Activated naive CD8-positive, alpha-beta T cell (primary cell): ENCODE measurements around the gene NUMBL.
"Not testable (repeated sequence)": the region's sequence is repeated elsewhere in the genome, so short reads cannot be mapped to it uniquely, and the experiment has no call there.

Experiments
- H3K27ac Mint-ChIP-seq: one replicate; pipeline ENCODE4 v1.8.0; 2021; ENCODE audit warnings: mixed read lengths
- H3K27me3 Mint-ChIP-seq: one replicate; pipeline ENCODE4 v1.8.0; 2021; ENCODE audit warnings: mixed read lengths
- H3K36me3 Mint-ChIP-seq: one replicate; pipeline ENCODE4 v1.8.0; 2021; ENCODE audit warnings: mixed read lengths
- H3K4me1 Mint-ChIP-seq: one replicate; pipeline ENCODE4 v1.8.0; 2021; ENCODE audit warnings: low read depth, mixed read lengths
- H3K4me3 Mint-ChIP-seq: one replicate; pipeline ENCODE4 v1.8.0; 2021; ENCODE audit warnings: mild to moderate bottlenecking, mixed read lengths
- H3K9me3 Mint-ChIP-seq: one replicate; pipeline ENCODE4 v1.8.0; 2021; ENCODE audit warnings: low read depth, mixed read lengths

Gene NUMBL

DNA sequence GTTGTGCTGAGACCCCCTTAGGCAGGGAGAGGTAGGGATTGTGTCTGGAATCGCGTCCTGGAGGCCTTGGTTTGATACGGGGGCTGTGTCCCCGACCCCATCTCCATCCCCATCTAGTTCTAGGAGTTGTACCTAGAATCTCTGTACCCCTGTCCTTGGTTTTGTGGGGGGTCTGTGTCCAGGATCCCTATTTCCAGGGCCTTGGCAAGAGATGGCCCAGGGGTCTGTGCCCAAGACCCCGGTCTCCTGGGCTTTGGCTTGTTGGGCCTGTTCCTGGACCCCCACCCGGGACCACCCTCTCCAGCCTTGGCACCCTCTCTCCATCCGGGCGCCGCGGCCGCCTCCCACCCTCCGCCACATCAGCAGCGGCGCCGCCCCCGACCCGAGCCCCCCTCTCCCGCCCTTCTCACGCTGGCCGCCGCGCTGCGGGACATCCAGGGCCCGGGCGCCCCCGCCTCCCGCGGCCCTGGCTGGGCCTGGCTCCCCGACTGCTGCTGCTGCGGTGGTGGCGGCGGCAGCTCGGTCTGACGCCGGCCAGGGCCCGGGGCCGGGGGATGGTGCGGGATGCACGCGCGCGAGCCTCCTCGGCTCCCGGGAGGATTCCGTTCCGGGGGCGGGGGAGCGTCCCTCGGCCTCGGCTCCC, at the start of gene NUMBL:
NUMBL (minus strand) TSS at position 602 of the 643 bp plus-strand sequence; CDS start at position 434, 168 bp downstream.
- no peaks in the 10 kb centered on the region for H3K27me3 Mint-ChIP-seq
- H3K9me3 Mint-ChIP-seq, result no peaks in the 10 kb centered on the region
- H3K4me1 Mint-ChIP-seq, result peaks cover 6% of the 10 kb centered on the region
- H3K4me3 Mint-ChIP-seq, result peak within 1 kb of the TSS; percentile 94
- H3K36me3 Mint-ChIP-seq, result peaks cover 7% of the 10 kb centered on the region
- H3K27ac Mint-ChIP-seq, result peak within 1 kb of the TSS; percentile 96

DNA sequence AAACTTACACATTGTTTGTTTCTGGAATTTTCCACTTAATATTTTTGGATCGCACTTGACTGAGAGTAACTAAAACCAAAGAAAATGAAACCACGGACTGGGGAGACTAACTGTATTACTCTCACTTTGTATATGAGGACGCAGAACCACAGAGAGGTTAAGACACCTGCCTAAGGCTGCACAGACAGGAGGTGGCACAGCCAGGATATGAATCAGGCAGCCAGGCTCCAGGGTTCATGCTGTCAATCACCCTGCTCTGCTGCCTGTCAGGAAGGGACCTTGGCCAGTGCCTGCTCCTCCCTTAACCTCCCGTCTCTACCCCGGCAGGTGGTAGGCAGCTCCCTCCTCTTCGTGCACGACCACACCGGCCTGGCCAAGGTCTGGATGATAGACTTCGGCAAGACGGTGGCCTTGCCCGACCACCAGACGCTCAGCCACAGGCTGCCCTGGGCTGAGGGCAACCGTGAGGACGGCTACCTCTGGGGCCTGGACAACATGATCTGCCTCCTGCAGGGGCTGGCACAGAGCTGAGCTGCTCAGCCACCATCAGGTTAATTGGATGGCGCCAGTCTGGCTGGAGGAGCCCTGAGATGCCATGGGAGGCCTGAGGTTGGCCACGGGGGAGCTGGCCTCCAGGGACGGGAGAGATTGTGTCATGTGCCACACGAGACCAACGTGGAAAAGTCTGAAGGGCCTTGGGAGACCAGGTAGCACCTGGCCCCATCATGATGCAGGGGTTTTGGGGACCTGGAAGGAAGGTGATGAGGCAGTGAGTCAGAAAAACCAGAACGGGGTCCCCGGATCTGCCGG, 48.8 kb upstream of the NUMBL start:
- no peak overlapping the region for H3K27ac Mint-ChIP-seq
- no peaks in the 10 kb centered on the region for H3K9me3 Mint-ChIP-seq
- no peaks in the 10 kb centered on the region for H3K27me3 Mint-ChIP-seq
- H3K4me3 Mint-ChIP-seq, result no peak overlapping the region
- H3K36me3 Mint-ChIP-seq, result peaks cover 4% of the 10 kb centered on the region
- H3K4me1 Mint-ChIP-seq, result no peaks in the 10 kb centered on the region

DNA sequence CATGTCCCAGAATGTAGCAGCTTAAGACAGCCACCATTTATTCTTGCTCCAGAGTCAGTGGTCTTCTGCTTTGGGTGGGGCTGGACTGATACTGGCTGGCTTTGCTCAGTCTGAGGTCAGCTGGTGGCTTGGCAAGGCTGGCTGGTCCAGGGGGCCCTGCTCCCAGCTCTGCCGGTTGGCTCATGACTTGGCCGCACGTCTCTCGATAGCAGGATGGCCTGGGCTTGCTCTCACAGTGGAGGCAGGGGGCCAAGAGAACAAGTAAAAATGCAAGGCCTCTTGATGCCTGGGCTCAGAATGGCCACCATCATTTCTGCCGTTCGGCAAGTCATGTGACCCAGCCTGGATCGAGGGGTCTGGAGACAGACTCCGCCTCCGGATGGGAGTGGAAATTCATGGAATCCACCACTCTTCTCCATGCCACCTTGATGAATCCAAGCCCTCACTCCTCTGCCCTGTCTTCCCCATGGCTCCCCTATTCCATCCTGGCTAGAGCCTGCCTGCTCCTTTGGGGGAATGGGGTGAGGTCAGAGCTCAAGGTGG, 46.7 kb upstream of the NUMBL start:
- H3K4me1 Mint-ChIP-seq, result no peaks in the 10 kb centered on the region
- no peaks in the 10 kb centered on the region for H3K9me3 Mint-ChIP-seq
- H3K36me3 Mint-ChIP-seq, result peaks cover 14% of the 10 kb centered on the region
- no peaks in the 10 kb centered on the region for H3K27me3 Mint-ChIP-seq
- H3K4me3 Mint-ChIP-seq, result no peak overlapping the region
- H3K27ac Mint-ChIP-seq, result no peak overlapping the region

DNA sequence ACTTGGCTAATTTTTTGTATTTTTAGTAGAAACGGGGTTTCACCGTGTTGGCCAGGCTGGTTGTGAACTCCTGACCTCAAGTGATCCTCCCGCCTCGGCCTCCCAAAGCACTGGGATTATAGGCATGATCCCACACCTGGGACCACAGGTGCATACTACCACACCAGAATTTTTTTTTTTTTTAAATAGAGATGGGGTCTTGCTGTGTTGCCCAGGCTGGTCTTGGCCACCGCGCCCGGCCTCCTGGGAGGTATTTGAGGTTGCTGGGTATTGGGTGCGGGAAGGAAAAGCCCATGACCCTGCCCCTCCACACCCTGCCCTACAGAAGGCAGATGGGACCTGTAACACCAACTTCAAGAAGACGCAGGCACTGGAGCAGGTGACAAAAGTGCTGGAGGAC, 46.2 kb upstream of the NUMBL start:
- Mint-ChIP-seq H3K36me3 (peaks cover 14% of the 10 kb centered on the region), H3K4me1 (no peaks in the 10 kb centered on the region), H3K9me3 (no peaks in the 10 kb centered on the region), H3K27me3 (no peaks in the 10 kb centered on the region), H3K27ac (no peak overlapping the region), H3K4me3 (no peak overlapping the region)

DNA sequence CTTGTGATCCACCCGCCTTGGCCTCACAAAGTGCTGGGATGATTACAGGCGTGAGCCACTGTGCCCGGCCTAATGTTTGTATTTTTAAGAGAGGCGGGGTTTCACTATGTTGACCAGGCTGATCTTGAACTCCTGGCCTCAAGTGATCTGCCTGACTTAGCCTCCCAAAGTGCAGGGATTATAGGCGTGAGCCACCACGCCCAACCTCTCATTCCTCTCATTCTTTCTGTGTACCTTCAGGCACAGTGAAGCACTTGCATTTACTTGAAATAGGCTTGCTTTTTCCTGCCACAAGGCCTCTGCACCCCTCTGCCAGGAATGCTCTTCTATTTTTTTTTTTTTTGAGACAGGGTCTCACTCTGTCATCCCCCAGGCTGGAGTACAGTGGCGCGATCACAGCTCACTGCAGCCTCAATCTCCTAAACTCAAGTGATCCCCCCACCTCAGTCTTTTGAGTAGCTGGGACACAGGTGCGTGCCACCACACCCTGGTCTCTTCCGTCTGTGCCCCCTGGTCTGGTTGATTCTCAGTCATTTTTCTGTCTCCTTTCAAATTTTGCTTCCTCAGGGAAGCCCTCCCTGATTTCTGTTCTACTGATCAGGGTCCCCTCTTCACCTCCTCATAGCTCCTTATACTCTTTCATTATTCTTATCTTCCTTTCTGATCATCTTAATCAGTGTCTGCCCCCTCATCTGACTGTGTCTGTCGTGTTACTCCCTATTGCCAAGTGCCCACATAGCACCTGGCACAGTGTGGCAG, 44.7 kb upstream of the NUMBL start:
- no peaks in the 10 kb centered on the region for H3K4me1 Mint-ChIP-seq
- no peak overlapping the region for H3K27ac Mint-ChIP-seq
- H3K27me3 Mint-ChIP-seq, result no peaks in the 10 kb centered on the region
- H3K9me3 Mint-ChIP-seq, result no peaks in the 10 kb centered on the region
- H3K4me3 Mint-ChIP-seq, result no peak overlapping the region
- H3K36me3 Mint-ChIP-seq, result peaks cover 21% of the 10 kb centered on the region

DNA sequence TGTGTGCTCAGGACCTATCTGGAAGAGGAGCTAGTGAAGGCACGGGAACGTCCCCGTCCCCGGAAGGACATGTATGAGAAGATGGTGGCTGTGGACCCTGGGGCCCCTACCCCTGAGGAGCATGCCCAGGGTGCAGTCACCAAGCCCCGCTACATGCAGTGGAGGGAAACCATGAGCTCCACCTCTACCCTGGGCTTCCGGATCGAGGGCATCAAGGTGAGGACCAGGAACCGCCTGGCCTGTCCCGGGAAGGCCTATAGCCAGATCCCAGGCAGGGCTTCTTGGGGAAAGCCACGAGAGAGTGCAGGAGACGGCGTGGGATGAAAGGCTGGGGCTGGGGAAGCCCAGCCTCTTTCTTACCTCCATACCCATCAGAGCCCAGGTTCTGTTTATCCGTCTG, 42.7 kb upstream of the NUMBL start:
- Mint-ChIP-seq H3K27me3 (no peaks in the 10 kb centered on the region), H3K36me3 (peaks cover 21% of the 10 kb centered on the region), H3K27ac (no peak overlapping the region), H3K4me3 (no peak overlapping the region), H3K9me3 (no peaks in the 10 kb centered on the region), H3K4me1 (no peaks in the 10 kb centered on the region)

DNA sequence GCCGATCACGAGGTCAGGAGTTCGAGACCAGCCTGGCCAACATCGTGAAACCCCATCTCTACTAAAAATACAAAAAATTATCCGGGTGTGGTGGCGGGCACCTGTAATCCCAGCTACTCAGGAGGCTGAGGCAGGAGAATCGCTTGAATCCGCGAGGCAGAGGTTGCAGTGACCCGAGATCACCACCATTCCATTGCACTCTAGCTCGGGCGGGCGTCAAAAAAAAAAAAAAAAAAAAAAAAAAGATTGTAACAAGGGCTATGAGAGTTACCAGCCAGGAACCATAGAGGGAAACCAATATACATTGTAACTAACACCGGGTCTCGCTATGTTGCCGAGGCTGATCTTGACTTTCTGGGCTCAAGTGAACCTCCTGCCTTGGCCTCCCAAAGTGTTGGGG, 41.9 kb upstream of the NUMBL start:
- not testable (repeated sequence) for H3K4me1 Mint-ChIP-seq, H3K27ac Mint-ChIP-seq, H3K27me3 Mint-ChIP-seq, H3K4me3 Mint-ChIP-seq, H3K9me3 Mint-ChIP-seq
- H3K36me3 Mint-ChIP-seq, result peaks cover 20% of the 10 kb centered on the region

DNA sequence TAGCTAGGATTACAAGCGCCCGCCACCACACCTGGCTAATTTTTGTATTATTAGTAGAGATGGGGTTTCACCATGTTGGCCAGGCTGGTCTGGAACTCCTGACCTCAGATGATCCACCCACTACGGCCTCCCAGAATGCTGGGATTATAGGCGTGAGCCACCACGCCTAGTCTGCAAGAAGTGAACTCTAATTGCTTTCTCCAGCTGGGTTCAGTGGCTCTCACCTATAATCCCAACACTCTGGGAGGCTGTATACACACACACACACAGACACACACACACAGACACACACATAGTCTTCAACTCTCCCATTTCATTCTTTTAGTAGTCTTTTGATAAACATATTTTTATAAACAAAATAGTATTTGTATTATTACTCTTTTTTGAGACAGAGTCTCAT, 39.6 kb upstream of the NUMBL start:
- not testable (repeated sequence) for H3K9me3 Mint-ChIP-seq, H3K4me1 Mint-ChIP-seq, H3K27me3 Mint-ChIP-seq, H3K27ac Mint-ChIP-seq, H3K4me3 Mint-ChIP-seq
- peaks cover 22% of the 10 kb centered on the region for H3K36me3 Mint-ChIP-seq

DNA sequence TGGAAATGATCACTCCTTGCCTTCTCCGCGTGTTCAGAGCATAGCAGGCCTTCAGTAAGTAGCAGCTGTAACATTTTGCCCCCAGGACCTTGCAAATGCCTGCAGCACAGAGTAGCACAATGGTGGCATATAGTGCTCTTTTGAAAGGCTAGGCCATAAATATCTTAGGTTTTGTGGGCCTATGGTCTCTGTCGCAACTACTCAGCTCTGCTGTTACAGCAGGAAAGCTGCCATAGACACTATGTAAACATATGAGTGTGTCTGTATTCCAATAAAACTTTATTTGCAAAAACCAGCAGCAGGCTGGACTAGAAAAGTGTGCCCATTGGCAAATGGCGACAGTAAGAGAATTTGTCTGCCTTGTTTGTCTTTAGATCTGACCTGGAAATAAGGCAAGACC, 35.8 kb upstream of the NUMBL start:
- H3K4me1 Mint-ChIP-seq, result peaks cover 12% of the 10 kb centered on the region
- no peaks in the 10 kb centered on the region for H3K9me3 Mint-ChIP-seq
- no peak overlapping the region for H3K4me3 Mint-ChIP-seq
- H3K36me3 Mint-ChIP-seq, result peaks cover 9% of the 10 kb centered on the region
- H3K27me3 Mint-ChIP-seq, result no peaks in the 10 kb centered on the region
- H3K27ac Mint-ChIP-seq, result no peak overlapping the region

DNA sequence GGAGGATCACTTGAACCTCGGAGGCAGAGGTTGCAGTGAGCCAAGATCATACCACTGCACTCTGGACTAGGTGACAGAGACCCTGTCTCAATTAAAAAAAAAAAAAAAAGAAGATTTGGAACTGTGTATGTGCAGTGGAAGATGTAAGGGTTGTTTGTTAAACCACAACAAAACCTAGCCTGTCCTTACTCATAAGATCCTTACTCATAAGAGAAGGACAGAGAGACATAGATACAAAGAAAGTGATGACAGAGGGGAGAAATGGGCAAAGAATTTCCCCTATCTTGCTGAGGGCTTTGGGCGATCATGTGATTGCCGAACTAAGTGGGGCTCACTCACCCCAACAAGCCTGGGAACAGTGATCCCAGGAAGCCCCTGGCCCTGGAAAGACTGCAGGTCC, 34.4 kb upstream of the NUMBL start:
- H3K4me3 Mint-ChIP-seq, result no peak overlapping the region
- peaks cover 3% of the 10 kb centered on the region for H3K36me3 Mint-ChIP-seq
- H3K27ac Mint-ChIP-seq, result no peak overlapping the region
- no peaks in the 10 kb centered on the region for H3K9me3 Mint-ChIP-seq
- H3K4me1 Mint-ChIP-seq, result peaks cover 24% of the 10 kb centered on the region
- H3K27me3 Mint-ChIP-seq, result no peaks in the 10 kb centered on the region

DNA sequence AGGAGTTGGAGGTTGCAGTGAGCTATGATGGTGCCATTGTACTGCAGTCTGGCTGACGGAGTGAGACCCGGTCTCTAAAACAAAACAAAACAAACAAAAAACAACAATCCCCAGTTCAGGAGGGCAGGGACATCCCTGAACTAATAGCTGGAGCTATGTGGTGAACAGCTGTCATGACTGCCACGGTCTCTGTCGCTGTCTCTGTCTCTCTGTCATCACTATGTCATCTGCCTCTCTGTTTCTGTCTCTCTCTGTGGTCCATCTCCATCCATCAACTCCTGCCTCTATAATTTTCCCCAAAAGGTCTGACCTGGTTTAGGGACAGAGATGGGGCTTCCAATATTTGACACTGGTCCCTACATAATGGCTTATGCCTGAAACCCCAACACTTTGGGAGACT, 33.9 kb upstream of the NUMBL start:
- Mint-ChIP-seq H3K4me3 (no peak overlapping the region), H3K9me3 (no peaks in the 10 kb centered on the region), H3K27ac (no peak overlapping the region), H3K36me3 (peaks cover 3% of the 10 kb centered on the region), H3K27me3 (no peaks in the 10 kb centered on the region), H3K4me1 (peaks cover 30% of the 10 kb centered on the region)

DNA sequence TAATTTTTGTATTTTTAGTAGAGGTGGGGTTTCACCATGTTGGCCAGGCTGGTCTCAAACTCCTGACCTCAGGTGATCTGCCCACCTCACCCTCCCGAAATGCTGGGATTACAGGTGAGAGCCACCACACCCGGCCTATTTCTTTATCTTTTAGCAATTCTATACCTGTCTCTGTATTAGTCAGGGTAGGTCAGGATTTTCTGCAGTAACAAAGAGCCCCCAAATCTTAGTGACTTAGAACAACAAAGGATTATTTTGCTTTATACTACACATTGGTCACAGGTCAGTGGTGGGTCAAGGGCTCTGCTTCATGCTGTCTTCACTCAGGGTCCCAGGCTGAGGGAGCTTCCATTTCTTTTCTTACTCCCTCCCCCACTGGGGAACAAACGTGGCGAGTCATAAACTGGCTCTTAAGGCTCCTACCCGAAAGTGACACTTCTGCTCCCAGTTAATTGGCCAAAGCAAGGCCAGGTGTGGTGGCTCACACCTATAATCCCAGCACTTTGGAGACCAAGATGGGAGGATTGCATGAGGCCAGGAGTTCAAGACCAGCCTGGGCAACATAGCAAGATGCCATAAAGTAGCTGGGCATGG, 33.3 kb upstream of the NUMBL start:
- H3K36me3 Mint-ChIP-seq, result peaks cover 3% of the 10 kb centered on the region
- H3K4me1 Mint-ChIP-seq, result peaks cover 31% of the 10 kb centered on the region
- no peaks in the 10 kb centered on the region for H3K27me3 Mint-ChIP-seq
- no peak overlapping the region for H3K4me3 Mint-ChIP-seq
- H3K9me3 Mint-ChIP-seq, result no peaks in the 10 kb centered on the region
- no peak overlapping the region for H3K27ac Mint-ChIP-seq

DNA sequence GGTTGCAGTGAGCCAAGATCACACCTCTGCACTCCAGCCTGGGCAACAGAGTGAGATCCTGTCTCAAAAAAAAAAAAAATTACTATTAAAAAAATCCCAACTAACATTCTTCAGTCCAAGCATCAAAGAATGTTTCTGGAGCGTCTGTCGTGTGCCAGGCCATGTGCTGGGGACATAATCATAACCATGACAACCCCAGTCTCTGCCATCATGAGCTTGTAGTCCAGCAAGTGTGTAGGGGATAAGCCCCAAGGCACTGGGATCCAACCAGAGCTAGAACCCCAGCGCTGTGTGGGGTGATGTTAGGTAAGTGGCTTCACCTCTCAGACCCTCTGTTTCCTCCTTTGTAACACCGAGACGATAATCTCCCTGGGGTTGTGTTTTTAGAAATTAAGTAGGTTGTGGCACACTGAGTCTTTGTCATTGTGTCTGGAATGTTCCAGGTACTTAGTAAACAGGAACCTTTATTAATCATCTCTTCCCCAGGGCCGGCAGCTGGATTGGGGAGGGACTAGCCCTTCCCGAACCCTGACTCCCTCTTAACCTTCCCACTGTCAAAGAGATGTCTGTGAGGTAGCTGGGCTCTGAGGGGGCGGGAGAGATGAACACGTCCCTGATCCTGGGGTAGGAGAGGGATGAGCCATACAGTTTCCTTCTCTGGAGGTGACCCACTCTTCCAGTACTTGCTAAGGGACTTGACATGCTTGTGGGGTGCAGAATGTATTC, 31.6 kb upstream of the NUMBL start:
- Mint-ChIP-seq H3K27me3 (no peaks in the 10 kb centered on the region), H3K4me1 (peaks cover 42% of the 10 kb centered on the region), H3K27ac (no peak overlapping the region), H3K9me3 (no peaks in the 10 kb centered on the region), H3K36me3 (peaks cover 3% of the 10 kb centered on the region), H3K4me3 (no peak overlapping the region)

DNA sequence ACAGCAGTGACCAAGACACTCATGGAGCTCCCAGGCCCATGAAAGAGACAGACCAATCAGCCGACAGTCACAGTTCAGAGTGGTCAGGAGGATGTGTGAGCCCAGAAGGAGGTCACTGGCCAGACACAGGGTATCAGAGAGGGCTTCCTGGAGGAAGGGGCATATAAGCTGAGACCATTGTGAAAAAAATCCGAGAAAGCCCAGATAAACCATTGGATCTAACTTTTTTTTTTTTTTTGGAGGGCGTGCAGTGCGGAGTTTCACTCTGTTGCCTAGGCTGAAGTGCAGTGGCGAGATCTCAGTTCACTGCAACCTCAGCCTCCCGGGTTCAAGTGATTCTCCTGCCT, 30.7 kb upstream of the NUMBL start:
- H3K9me3 Mint-ChIP-seq, result no peaks in the 10 kb centered on the region
- peak overlapping the region; percentile 74 for H3K4me3 Mint-ChIP-seq
- H3K4me1 Mint-ChIP-seq, result peaks cover 48% of the 10 kb centered on the region
- H3K27ac Mint-ChIP-seq, result no peak overlapping the region
- H3K36me3 Mint-ChIP-seq, result no peaks in the 10 kb centered on the region
- no peaks in the 10 kb centered on the region for H3K27me3 Mint-ChIP-seq
